SK-N-SH treated with all-trans-retinoic acid at 6 μM for 48 hours (cell line): Measurements from ENCODE around the gene ATP6V1F.

Experiments
- ATAC-seq: fragments of 200-7000 bp; cut with Tn5 transposase; 3 replicates; pipeline ENCODE4 v1.9.1; 2020; ENCODE audit warnings: mild to moderate bottlenecking, moderate library complexity
- ARNTL ChIP-seq: fragments of 450-650 bp; formaldehyde crosslinking; IDR thresholded peaks from 2 replicates; pipeline ENCODE4 v1.5.0; 2020; ENCODE audit warnings: low read depth, mild to moderate bottlenecking, moderate library complexity, borderline replicate concordance
- BACH2 ChIP-seq: fragments of 250-450 bp; sonication (Bioruptor Pico); IDR thresholded peaks from 2 replicates; pipeline ENCODE4 v1.9.0; 2021; ENCODE audit warnings: mild to moderate bottlenecking, borderline replicate concordance
- ESRRG ChIP-seq: fragments of 250-450 bp; sonication (Bioruptor Pico); IDR thresholded peaks from 2 replicates; pipeline ENCODE4 v1.6.1; 2021; ENCODE audit warnings: mild to moderate bottlenecking
- GLIS3 ChIP-seq: fragments of 250-450 bp; sonication (Bioruptor Pico); IDR thresholded peaks from 2 replicates; pipeline ENCODE4 v1.5.0; 2020; ENCODE audit warnings: mild to moderate bottlenecking, moderate library complexity
- ISL1 ChIP-seq: fragments of 250-450 bp; sonication (Bioruptor Pico); IDR thresholded peaks from 2 replicates; pipeline ENCODE4 v2.1.2; 2022; ENCODE audit warnings: mild to moderate bottlenecking, moderate library complexity
- OSR1 ChIP-seq: fragments of 250-450 bp; sonication (Bioruptor Pico); IDR thresholded peaks from 2 replicates; pipeline ENCODE4 v1.8.0; 2022; ENCODE audit warnings: moderate library complexity, mild to moderate bottlenecking, inconsistent platforms
- PATZ1 ChIP-seq: fragments of 250-450 bp; sonication (Bioruptor Pico); IDR thresholded peaks from 2 replicates; pipeline ENCODE4 v1.8.0; 2020; ENCODE audit warnings: mild to moderate bottlenecking, moderate library complexity, borderline replicate concordance
- PPARA ChIP-seq: fragments of 250-450 bp; sonication (Bioruptor Pico); IDR thresholded peaks from 2 replicates; pipeline ENCODE4 v1.5.0; 2020; ENCODE audit warnings: mild to moderate bottlenecking, borderline replicate concordance
- RARB ChIP-seq: fragments of 250-450 bp; sonication (Bioruptor Pico); IDR thresholded peaks from 2 replicates; pipeline ENCODE4 v1.8.0; 2021; ENCODE audit warnings: mild to moderate bottlenecking, moderate library complexity
- SNAI2 ChIP-seq: fragments of 250-450 bp; sonication (Bioruptor Pico); IDR thresholded peaks from 2 replicates; pipeline ENCODE4 v1.5.0; 2020; ENCODE audit warnings: mild to moderate bottlenecking, moderate library complexity
- TSHZ2 ChIP-seq: fragments of 250-450 bp; sonication (Bioruptor Pico); IDR thresholded peaks from 2 replicates; pipeline ENCODE4 v1.5.0; 2020; ENCODE audit warnings: mild to moderate bottlenecking, moderate library complexity
- ZC3H10 ChIP-seq: fragments of 250-450 bp; sonication (Bioruptor Pico); IDR thresholded peaks from 2 replicates; pipeline ENCODE4 v1.5.1; 2021; ENCODE audit warnings: mild to moderate bottlenecking, moderate library complexity
- ZFP3 ChIP-seq: fragments of 250-450 bp; sonication (Bioruptor Pico); IDR thresholded peaks from 2 replicates; pipeline ENCODE4 v1.5.0; 2020; ENCODE audit warnings: mild to moderate bottlenecking, moderate library complexity
- ZFP30 ChIP-seq: fragments of 450-650 bp; formaldehyde crosslinking; IDR thresholded peaks from 2 replicates; pipeline ENCODE4 v1.5.0; 2022; ENCODE audit warnings: mild to moderate bottlenecking, moderate library complexity
- ZNF565 ChIP-seq: fragments of 450-650 bp; formaldehyde crosslinking; conservative IDR thresholded peaks from 2 replicates; pipeline ENCODE4 v1.5.0; 2020; ENCODE audit warnings: low read depth, mild to moderate bottlenecking, moderate library complexity
- ZNF70 ChIP-seq: fragments of 450-650 bp; formaldehyde crosslinking; IDR thresholded peaks from 2 replicates; pipeline ENCODE4 v1.5.0; 2020; ENCODE audit warnings: mild to moderate bottlenecking, moderate library complexity
- ZNF8 ChIP-seq: fragments of 450-650 bp; formaldehyde crosslinking; IDR thresholded peaks from 2 replicates; pipeline ENCODE4 v1.5.0; 2020; ENCODE audit warnings: mild to moderate bottlenecking, moderate library complexity
- TF ChIP-seq, protein P1 (sequence below): fragments of 250-450 bp; sonication (Bioruptor Pico); IDR thresholded peaks from 2 replicates; pipeline ENCODE4 v1.5.1; 2021; ENCODE audit warnings: mild to moderate bottlenecking, moderate library complexity

The ATP6V1F gene

GRCh38 chr7:128902761-128903585 is 40.3 kb downstream of the ATP6V1F start (continued):
- TF ChIP-seq GLIS3 (CRISPR knock-in tag) (no peak), BACH2 (no peak)

GRCh38 chr7:128903621-128904361 is 41.1 kb downstream of the ATP6V1F start:
- ATAC-seq: no peak
- TF ChIP-seq BACH2 (no peak), GLIS3 (CRISPR knock-in tag) (no peak)

DNA sequence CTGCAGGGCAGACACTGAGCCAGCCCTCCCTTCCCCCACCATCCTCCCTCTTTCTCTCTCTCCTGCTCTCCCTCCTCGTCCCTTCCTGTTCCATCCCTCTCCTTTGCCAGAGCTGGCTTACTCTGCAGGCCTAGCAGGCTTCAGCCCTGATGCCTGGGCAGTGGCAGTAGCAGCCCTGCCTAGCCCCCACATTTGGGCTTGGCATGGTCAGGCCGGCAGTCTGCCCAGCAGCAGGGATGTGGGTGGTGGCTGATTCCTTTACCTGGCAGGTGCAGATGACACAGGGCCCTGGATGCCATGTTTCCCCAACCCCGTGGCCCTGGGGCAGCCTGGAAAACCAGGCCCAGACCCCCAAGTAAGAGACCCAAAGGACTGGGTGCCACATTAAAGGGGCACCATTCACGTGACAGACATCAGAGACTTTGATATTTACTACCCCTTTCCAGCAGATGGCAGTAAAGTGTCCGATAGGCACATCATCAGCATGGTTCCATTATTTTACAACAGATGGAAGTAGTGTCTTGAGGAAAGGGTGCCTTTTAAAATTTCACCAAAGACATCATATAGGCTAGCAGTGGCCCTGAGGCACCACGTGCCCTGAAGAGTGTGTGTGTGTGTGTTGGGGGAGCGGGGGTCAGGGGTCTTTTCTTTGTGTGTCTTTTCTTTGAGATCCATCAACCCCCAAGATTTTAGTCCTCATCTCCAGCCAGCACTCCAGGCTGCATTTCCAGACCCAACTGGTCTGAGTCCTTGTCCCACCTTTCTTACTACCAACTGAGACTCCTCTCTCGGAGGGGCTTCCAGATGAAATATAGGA is 41.9 kb downstream of the ATP6V1F start:
- TF ChIP-seq ZNF565 (CRISPR knock-in tag) (no peak), SNAI2 (CRISPR knock-in tag) (no peak), ZNF8 (no peak), ZNF70 (CRISPR knock-in tag) (no peak), ESRRG (CRISPR knock-in tag) (no peak), OSR1 (CRISPR knock-in tag) (no peak), GLIS3 (CRISPR knock-in tag) (no peak), PPARA (CRISPR knock-in tag) (no peak), BACH2 (no peak), ISL1 (CRISPR knock-in tag) (no peak), ZC3H10 (CRISPR knock-in tag) (no peak)
- TF ChIP-seq, protein P1, sequence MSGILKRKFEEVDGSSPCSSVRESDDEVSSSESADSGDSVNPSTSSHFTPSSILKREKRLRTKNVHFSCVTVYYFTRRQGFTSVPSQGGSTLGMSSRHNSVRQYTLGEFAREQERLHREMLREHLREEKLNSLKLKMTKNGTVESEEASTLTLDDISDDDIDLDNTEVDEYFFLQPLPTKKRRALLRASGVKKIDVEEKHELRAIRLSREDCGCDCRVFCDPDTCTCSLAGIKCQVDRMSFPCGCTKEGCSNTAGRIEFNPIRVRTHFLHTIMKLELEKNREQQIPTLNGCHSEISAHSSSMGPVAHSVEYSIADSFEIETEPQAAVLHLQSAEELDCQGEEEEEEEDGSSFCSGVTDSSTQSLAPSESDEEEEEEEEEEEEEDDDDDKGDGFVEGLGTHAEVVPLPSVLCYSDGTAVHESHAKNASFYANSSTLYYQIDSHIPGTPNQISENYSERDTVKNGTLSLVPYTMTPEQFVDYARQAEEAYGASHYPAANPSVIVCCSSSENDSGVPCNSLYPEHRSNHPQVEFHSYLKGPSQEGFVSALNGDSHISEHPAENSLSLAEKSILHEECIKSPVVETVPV (CRISPR knock-in tag): no peak
- ATAC-seq: peak; percentile 86

- ATAC-seq: no peak
- no peak for TF ChIP-seq RARB (CRISPR knock-in tag)
- TF ChIP-seq PPARA (CRISPR knock-in tag): no peak
- no peak for TF ChIP-seq ZNF70 (CRISPR knock-in tag)
- no peak for TF ChIP-seq ZFP30 (CRISPR knock-in tag)
- TF ChIP-seq TSHZ2 (CRISPR knock-in tag): no peak
- TF ChIP-seq ISL1 (CRISPR knock-in tag): no peak
- no peak for TF ChIP-seq ZFP3 (CRISPR knock-in tag)
- no peak for TF ChIP-seq PATZ1
- TF ChIP-seq SNAI2 (CRISPR knock-in tag): no peak
- TF ChIP-seq GLIS3 (CRISPR knock-in tag): no peak
- TF ChIP-seq ARNTL (CRISPR knock-in tag): no peak
- TF ChIP-seq ZNF8: no peak
- TF ChIP-seq, protein P1 (CRISPR knock-in tag): no peak
- no peak for TF ChIP-seq ESRRG (CRISPR knock-in tag)
These were observed 43.5 kb downstream of the ATP6V1F start for GRCh38 chr7:128906001-128906765.
